ENCODE data around the gene ZSWIM9. TPM values are rescaled to one million over a fixed set of nuclear protein-coding genes. Genes with fewer than 3 reads are reported as not detected.

The ZSWIM9 gene
- total and polyA plus RNA-seq, 10 donors, result 1.3 to 9.3 (median 3.6) TPM

DNA sequence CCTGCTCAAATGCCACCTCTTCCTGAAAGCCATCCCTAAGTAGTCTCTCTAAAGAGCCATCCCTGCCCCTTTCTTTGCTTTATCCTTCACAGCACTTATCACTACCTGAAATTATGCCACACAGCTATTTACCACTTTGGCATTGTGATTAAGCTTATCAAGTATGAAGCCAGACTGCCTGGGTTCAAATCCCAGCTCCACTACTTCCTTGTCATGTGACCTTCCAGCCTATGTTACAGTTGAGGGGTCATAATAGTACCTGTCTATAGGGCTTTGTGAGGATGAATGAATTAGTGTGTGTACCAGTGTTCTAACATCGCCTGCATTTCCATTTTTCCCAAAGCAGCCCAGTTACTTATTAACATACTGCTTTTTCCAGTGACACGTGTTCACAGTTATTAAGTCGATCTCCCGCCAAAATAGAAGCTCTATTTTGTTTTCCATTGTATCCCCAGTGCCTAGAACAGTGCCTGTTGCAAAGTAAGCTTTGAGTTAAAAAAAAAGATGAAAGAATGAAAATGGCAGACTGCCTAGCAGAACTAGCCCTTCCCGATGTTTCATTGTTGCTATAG is 32.8 kb downstream of the ZSWIM9 start:
- TF ChIP-seq POLR2A (IDR thresholded peaks at IDR 0.05) (no peak), POLR2AphosphoS5 (IDR thresholded peaks at IDR 0.05) (no peak)
- TF ChIP-seq, protein P1, sequence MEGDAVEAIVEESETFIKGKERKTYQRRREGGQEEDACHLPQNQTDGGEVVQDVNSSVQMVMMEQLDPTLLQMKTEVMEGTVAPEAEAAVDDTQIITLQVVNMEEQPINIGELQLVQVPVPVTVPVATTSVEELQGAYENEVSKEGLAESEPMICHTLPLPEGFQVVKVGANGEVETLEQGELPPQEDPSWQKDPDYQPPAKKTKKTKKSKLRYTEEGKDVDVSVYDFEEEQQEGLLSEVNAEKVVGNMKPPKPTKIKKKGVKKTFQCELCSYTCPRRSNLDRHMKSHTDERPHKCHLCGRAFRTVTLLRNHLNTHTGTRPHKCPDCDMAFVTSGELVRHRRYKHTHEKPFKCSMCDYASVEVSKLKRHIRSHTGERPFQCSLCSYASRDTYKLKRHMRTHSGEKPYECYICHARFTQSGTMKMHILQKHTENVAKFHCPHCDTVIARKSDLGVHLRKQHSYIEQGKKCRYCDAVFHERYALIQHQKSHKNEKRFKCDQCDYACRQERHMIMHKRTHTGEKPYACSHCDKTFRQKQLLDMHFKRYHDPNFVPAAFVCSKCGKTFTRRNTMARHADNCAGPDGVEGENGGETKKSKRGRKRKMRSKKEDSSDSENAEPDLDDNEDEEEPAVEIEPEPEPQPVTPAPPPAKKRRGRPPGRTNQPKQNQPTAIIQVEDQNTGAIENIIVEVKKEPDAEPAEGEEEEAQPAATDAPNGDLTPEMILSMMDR (IDR thresholded peaks at IDR 0.05 in 8 of 11, conservative IDR thresholded peaks at IDR 0.05 in 3 of 11), result no peak
- peak overlapping the region; percentile 38 to 84 (median 71) for H3K27ac ChIP-seq
- intact Hi-C loops (cut with DNase I; ENCODE audit: low total_unique reads), result no loop called here

GRCh38 chr19:48203794-48204628 is 33.5 kb downstream of the ZSWIM9 start:
- Histone ChIP-seq H3K27ac (peak overlapping the region; percentile 38 to 84 (median 71)), H3K27me3 (replicated peaks in 1 of 7) (no peaks in the 10 kb centered on the region), H3K36me3 (peaks cover 0 to 4% (median 0%) of the 10 kb centered on the region in 6 donors), H3K4me1 (peaks cover 0 to 36% (median 30%) of the 10 kb centered on the region in 6 donors), H3K9me3 (no peaks in the 10 kb centered on the region), H3K4me3 (peak overlapping the region; percentile 55 to 88 (median 64))
- DNase-seq, result peak; percentile 97
- WGBS, 5 donors, result 0 to 1% (median 0%) methylated on average over 23 to 34 of the region's 34 CpGs
- TF ChIP-seq POLR2AphosphoS5 (IDR thresholded peaks at IDR 0.05) (peak; percentile 88 to 94 (median 89)), POLR2A (IDR thresholded peaks at IDR 0.05) (peak in 1 of 3 donors; percentile 5)
- TF ChIP-seq, protein P1 (IDR thresholded peaks at IDR 0.05 in 8 of 11, conservative IDR thresholded peaks at IDR 0.05 in 3 of 11), result peak in 3 of 11 experiments; percentile 10 to 19 (median 12)
- intact Hi-C loops (cut with DNase I; ENCODE audit: low total_unique reads), result no loop called here

More for the DNA sequence above, 32.8 kb downstream of the ZSWIM9 start:
- DNase-seq, result no peak
- peak overlapping the region; percentile 55 to 88 (median 64) for H3K4me3 ChIP-seq
- peaks cover 0 to 36% (median 30%) of the 10 kb centered on the region in 6 donors for H3K4me1 ChIP-seq
- no peaks in the 10 kb centered on the region for H3K9me3 ChIP-seq
- peaks cover 0 to 4% (median 0%) of the 10 kb centered on the region in 6 donors for H3K36me3 ChIP-seq
- H3K27me3 ChIP-seq (replicated peaks in 1 of 7), result no peaks in the 10 kb centered on the region
- 11 to 22% (median 19%) methylated on average over 5 of the region's 5 CpGs for WGBS, 5 donors

DNA sequence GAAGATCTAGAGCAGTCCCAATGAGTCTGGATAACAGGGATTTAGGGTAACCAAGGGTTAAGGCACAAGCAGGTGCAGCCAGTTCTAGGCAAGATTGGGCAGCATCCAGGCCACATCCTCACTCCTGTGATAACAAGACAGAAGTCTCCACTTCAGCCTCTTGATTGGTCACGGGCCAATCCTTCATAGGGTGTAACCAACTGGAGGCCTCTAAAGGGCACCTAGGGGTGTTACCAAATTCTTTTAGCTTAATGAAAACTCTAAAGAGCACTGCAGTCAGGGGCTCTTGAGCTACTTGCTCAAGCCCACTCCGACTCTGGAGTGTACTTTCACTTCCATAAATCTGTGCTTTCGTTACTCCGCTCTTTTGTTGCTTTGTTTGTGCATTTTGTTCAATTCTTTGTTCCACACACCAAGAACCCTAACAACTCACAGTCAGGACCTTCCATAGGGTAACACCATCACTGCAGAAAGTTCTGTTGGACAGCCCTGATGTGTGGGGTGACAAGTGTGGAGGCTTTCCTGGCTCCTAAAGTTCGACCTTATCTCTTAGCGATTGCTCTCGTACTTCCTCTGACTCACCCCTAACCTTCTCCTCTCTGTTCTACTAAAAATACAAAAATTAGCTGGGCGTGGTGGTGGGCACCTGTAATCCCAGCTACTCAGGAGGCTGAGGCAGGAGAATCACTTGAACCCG is 36.1 kb downstream of the ZSWIM9 start:
- Histone ChIP-seq H3K4me1 (peaks cover 0 to 36% (median 30%) of the 10 kb centered on the region in 6 donors), H3K36me3 (peaks cover 0 to 27% (median 9%) of the 10 kb centered on the region in 6 donors), H3K4me3 (no peak overlapping the region), H3K27me3 (replicated peaks in 1 of 7) (no peaks in the 10 kb centered on the region), H3K27ac (peak overlapping the region in 2 of 8 donors; percentile 37 to 60), H3K9me3 (no peaks in the 10 kb centered on the region)
- intact Hi-C loops (cut with DNase I; ENCODE audit: low total_unique reads), result no loop called here
- no peak for DNase-seq
- TF ChIP-seq, protein P1 (IDR thresholded peaks at IDR 0.05 in 8 of 11, conservative IDR thresholded peaks at IDR 0.05 in 3 of 11), result no peak
- TF ChIP-seq POLR2AphosphoS5 (IDR thresholded peaks at IDR 0.05) (no peak), POLR2A (IDR thresholded peaks at IDR 0.05) (no peak)
- 73 to 79% (median 77%) methylated on average over 9 of the region's 9 CpGs for WGBS, 5 donors
